GM20000 (cell line): Measurements from ENCODE around the gene CCL22.

Experiments
- DNase-seq: peaks from one replicate; pipeline ENCODE4 v3.0.0; 2012; ENCODE audit warnings: low spot score
- TF ChIP-seq, protein P1 (sequence below): IDR thresholded peaks from 2 replicates; pipeline ENCODE4 v1.5.1; 2012; ENCODE audit warnings: mild to moderate bottlenecking, control low read depth; ENCODE audit errors: extremely low read depth, missing control alignments

Gene CCL22

DNA sequence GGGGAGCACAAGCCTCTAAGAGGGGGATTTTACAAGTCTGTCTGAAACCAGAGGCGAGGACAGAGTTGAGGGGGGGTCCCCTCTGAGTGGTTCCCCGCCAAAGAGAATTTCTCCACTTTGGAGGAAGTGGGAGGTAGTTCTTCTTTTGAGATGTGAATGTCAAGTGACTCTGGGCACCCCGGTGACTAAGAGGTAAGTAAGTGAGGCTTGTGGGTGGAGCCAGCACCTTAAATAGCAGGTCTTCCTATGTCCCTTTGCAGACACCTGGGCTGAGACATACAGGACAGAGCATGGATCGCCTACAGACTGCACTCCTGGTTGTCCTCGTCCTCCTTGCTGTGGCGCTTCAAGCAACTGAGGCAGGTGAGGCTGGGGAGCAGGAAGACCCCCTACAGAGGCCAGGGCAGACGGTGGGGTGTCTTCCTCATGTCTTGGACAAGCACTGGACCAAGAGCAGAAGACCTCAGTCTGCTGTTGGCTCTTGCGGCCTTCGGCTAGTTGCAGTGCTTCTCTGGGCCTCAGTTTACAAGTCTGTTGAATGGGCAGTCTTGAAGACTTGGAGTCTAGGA, at the start of gene CCL22:
Gene CCL22, plus strand, starts transcription at position 257 of the 569 bp plus-strand sequence. Its CDS starts 34 bp downstream, at position 291.
- TF ChIP-seq, protein P1, sequence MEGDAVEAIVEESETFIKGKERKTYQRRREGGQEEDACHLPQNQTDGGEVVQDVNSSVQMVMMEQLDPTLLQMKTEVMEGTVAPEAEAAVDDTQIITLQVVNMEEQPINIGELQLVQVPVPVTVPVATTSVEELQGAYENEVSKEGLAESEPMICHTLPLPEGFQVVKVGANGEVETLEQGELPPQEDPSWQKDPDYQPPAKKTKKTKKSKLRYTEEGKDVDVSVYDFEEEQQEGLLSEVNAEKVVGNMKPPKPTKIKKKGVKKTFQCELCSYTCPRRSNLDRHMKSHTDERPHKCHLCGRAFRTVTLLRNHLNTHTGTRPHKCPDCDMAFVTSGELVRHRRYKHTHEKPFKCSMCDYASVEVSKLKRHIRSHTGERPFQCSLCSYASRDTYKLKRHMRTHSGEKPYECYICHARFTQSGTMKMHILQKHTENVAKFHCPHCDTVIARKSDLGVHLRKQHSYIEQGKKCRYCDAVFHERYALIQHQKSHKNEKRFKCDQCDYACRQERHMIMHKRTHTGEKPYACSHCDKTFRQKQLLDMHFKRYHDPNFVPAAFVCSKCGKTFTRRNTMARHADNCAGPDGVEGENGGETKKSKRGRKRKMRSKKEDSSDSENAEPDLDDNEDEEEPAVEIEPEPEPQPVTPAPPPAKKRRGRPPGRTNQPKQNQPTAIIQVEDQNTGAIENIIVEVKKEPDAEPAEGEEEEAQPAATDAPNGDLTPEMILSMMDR = no peak
- peak; percentile 69 for DNase-seq

DNA sequence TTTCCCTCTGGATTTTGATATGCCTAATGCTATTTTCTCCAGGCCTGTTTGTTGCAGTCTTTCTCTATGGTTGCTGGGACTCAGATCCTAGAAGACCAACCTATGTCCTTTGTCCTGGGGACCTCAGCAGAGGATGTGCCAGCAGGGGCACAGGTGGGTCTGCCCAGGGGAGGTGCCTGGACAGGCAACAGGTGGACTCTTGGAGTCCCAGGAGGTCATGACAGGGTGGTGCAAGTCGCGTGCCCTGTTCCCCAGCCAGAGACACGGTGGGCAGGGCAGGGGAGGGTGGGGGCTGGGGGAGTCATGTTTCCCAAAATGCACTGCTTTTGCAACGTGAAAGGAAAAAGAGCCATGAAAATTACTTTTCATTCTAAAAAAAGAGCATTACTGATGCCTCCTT, 47.8 kb upstream of the CCL22 start:
- TF ChIP-seq, protein P1 = no peak
- DNase-seq = no peak

DNA sequence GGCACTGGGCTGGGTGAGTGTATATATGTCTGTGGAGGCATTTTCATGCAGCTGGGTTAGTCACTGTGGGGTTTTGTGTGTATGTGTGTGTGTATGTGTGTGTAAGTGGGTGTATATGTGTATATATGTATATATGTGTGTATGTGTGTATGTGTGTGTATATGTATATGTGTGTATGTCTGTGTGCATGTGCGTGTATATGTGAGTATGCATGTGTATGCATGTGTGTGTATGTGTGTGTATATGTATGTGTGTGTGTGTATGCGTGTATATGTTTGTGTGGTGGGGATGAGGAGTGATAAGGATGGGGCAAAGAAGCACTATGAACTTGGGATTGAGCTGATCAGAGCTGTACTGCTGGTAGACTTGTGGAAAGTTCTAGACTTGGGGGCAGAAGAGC, 45.1 kb upstream of the CCL22 start:
- TF ChIP-seq, protein P1 = no peak
- no peak for DNase-seq

GRCh38 chr16:57314161-57314785, 44.3 kb upstream of the CCL22 start:
- no peak for DNase-seq

GRCh38 chr16:57315416-57315815, 43.2 kb upstream of the CCL22 start:
- TF ChIP-seq, protein P1 = no peak
- no peak for DNase-seq

More at GRCh38 chr16:57314161-57314785, 44.3 kb upstream of the CCL22 start:
- TF ChIP-seq, protein P1 = no peak

DNA sequence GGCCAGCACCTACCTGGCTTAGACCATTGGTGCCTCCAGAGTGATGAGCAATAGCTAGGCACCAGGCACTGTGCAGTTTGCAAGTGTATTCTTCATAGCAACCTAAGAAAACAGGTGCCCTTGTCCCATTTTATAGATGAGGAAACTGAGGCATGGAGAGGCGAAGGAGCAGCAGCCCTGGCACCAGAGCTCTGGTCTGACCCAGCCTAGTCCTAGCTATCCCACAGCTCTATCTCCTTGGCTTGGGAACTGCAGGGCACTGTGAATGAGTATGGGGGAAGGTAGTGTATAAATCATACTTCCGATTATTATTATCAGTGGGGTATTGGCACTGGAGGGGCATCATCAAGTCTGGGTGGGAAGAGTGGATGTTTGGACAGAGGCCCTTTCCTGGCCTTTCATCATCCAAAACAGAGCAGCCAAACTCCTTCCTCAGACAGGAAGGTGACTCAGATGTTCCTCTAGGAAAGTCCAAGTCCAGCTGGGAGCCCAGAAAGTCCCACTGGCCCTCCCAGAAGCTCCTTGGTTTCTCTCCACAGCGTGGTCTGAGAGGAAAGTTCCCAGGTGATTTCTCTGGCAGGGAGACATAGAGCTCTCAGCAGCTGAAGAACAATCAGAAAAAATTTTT, 42.1 kb upstream of the CCL22 start:
- no peak for DNase-seq
- TF ChIP-seq, protein P1 = no peak

GRCh38 chr16:57318240-57318970, 40.2 kb upstream of the CCL22 start:
- no peak for DNase-seq
- TF ChIP-seq, protein P1 = no peak
